ENCODE measurements around the gene GJB3. TPM values are rescaled to one million over a fixed set of nuclear protein-coding genes. Genes with fewer than 3 reads are reported as not detected.

Gene GJB3
- total RNA-seq, 1 experiment from 2014 or later: 0.96 TPM

- Mint-ChIP-seq H3K27me3 (ENCODE audit: low read depth) (no peaks in the 10 kb centered on the region), H3K4me1 (peaks cover 2 to 3% of the 10 kb centered on the region in 2 experiments; a peak in 1 of 4 replicates), H3K36me3 (ENCODE audit: insufficient read depth in 1 of 3, low read depth in 3 of 3) (peaks cover 0 to 3% (median 0%) of the 10 kb centered on the region in 3 experiments; a peak in 1 of 7 replicates), H3K9me3 (no peaks in the 10 kb centered on the region), H3K4me3 (no peak overlapping the region), H3K27ac (no peak overlapping the region)
- Histone ChIP-seq H2AK5ac (ENCODE audit: insufficient read length, low read length) (no peak overlapping the region), H3K23ac (ENCODE audit: insufficient read length, low read depth, low read length) (no peak overlapping the region), H2BK12ac (ENCODE audit: insufficient read length, low read depth, low read length) (no peak overlapping the region), H4K5ac (ENCODE audit: insufficient read length, low read depth, low read length) (no peak overlapping the region), H3T11ph (ENCODE audit: low read length) (no peak overlapping the region), H2BK20ac (ENCODE audit: low read depth, low read length, poor library complexity, severe bottlenecking) (no peak overlapping the region), H2BK15ac (ENCODE audit: low read depth, low read length) (no peak overlapping the region), H4K20me1 (ENCODE audit: control insufficient read depth, insufficient read depth, insufficient read length) (no peaks in the 10 kb centered on the region), H3K79me1 (ENCODE audit: insufficient read depth, low read depth, low read length, poor library complexity, severe bottlenecking) (no peaks in the 10 kb centered on the region), H3K79me2 (ENCODE audit: insufficient read depth, low read length) (no peaks in the 10 kb centered on the region), H2BK5ac (ENCODE audit: insufficient read length, low read length) (no peak overlapping the region), H3K4me2 (ENCODE audit: insufficient read depth, insufficient read length, low read length) (no peak overlapping the region), H3K14ac (ENCODE audit: insufficient read depth, low read length) (no peak overlapping the region), H4K91ac (ENCODE audit: insufficient read length, low read depth, low read length) (no peak overlapping the region), H4K8ac (replicated peaks; ENCODE audit: insufficient read length, low read depth, low read length) (no peak overlapping the region), H2BK120ac (ENCODE audit: low read depth, low read length, poor library complexity, severe bottlenecking) (no peak overlapping the region), H2AFZ (ENCODE audit: low read length) (no peak overlapping the region), H3K4me1 (ENCODE audit: insufficient read depth, low read length) (no peaks in the 10 kb centered on the region), H3K4ac (ENCODE audit: low read depth, low read length) (no peak overlapping the region), H3K23me2 (ENCODE audit: insufficient read length, low read depth, low read length, poor library complexity, severe bottlenecking) (no peaks in the 10 kb centered on the region), H3K27ac (ENCODE audit: insufficient read length, low read depth, low read length) (no peak overlapping the region), H3K27me3 (ENCODE audit: insufficient read depth, low read length) (no peaks in the 10 kb centered on the region), H3K56ac (ENCODE audit: insufficient read length, low read depth, low read length) (no peak overlapping the region), H3K9me3 (ENCODE audit: control insufficient read depth, low read depth, low read length) (no peaks in the 10 kb centered on the region), H3K9ac (ENCODE audit: extremely low read depth, insufficient read length, low read length) (no peak overlapping the region), H3K18ac (ENCODE audit: insufficient read length, low read depth, low read length) (no peak overlapping the region)
- TF ChIP-seq CTCF (conservative IDR thresholded peaks at IDR 0.05): no peak
- DNase-seq: no peak
Measured at GRCh38 chr1:34816332-34816731, 35.3 kb downstream of the GJB3 start.
